Duodenal mucosa (tissue), 2 donors: ENCODE data around the gene MRPL37.
"Not testable (repeated sequence)": the region's sequence is repeated elsewhere in the genome, so short reads cannot be mapped to it uniquely, and the experiment has no call there.

Experiments used
- H3K27ac ChIP-seq: one replicate; pipeline ENCODE4 v1.7.0; 2013; ENCODE audit warnings: low read depth, low read length
- H3K27me3 ChIP-seq, 2 donors: one replicate each; pipeline ENCODE4 v1.7.0; 2013; ENCODE audit warnings: low read length in 2 of 2, control low read depth in 1 of 2; ENCODE audit not compliant: insufficient read depth in 2 of 2, control insufficient read depth in 1 of 2
- H3K36me3 ChIP-seq, 2 donors: one replicate each; pipeline ENCODE4 v1.7.0; 2013; ENCODE audit warnings: low read length in 2 of 2, control low read depth in 1 of 2; ENCODE audit not compliant: insufficient read depth in 2 of 2, control insufficient read depth in 1 of 2
- H3K4me1 ChIP-seq, 2 donors: one replicate each; pipeline ENCODE4 v1.7.0; 2013; ENCODE audit warnings: low read length in 2 of 2, control low read depth in 1 of 2; ENCODE audit not compliant: insufficient read depth in 2 of 2, control insufficient read depth in 1 of 2
- H3K4me3 ChIP-seq, 2 donors: one replicate each; pipeline ENCODE4 v1.7.0; 2013; ENCODE audit warnings: low read length in 2 of 2, low read depth in 1 of 2
- H3K9ac ChIP-seq, 2 donors: one replicate each; pipeline ENCODE4 v1.7.0; 2013; ENCODE audit warnings: low read length in 2 of 2, low read depth in 1 of 2
- H3K9me3 ChIP-seq, 2 donors: one replicate each; pipeline ENCODE4 v1.7.0; 2013; ENCODE audit warnings: low read length in 2 of 2, control low read depth in 1 of 2; ENCODE audit not compliant: control insufficient read depth in 1 of 2

The MRPL37 gene

GRCh38 chr1:54160351-54160750, 39.6 kb upstream of the MRPL37 start:
- Histone ChIP-seq H3K4me1 (peaks cover 19 to 34% of the 10 kb centered on the region in 2 donors), H3K27me3 (no peaks in the 10 kb centered on the region), H3K9me3 (no peaks in the 10 kb centered on the region), H3K4me3 (no peak overlapping the region), H3K36me3 (no peaks in the 10 kb centered on the region), H3K27ac (no peak overlapping the region), H3K9ac (no peak overlapping the region)

GRCh38 chr1:54161495-54162168, 38.3 kb upstream of the MRPL37 start:
- H3K27me3 ChIP-seq = no peaks in the 10 kb centered on the region
- H3K27ac ChIP-seq = no peak overlapping the region
- no peak overlapping the region for H3K9ac ChIP-seq
- no peaks in the 10 kb centered on the region for H3K9me3 ChIP-seq
- H3K4me3 ChIP-seq = no peak overlapping the region
- peaks cover 19 to 34% of the 10 kb centered on the region in 2 donors for H3K4me1 ChIP-seq
- H3K36me3 ChIP-seq = no peaks in the 10 kb centered on the region

GRCh38 chr1:54163051-54163450, 36.9 kb upstream of the MRPL37 start:
- no peak overlapping the region for H3K4me3 ChIP-seq
- no peaks in the 10 kb centered on the region for H3K36me3 ChIP-seq
- peaks cover 19 to 26% of the 10 kb centered on the region in 2 donors for H3K4me1 ChIP-seq
- no peaks in the 10 kb centered on the region for H3K9me3 ChIP-seq
- no peak overlapping the region for H3K9ac ChIP-seq
- H3K27ac ChIP-seq = no peak overlapping the region
- H3K27me3 ChIP-seq = no peaks in the 10 kb centered on the region

GRCh38 chr1:54163573-54163972, 36.4 kb upstream of the MRPL37 start:
- H3K27me3 ChIP-seq = no peaks in the 10 kb centered on the region
- H3K4me3 ChIP-seq = no peak overlapping the region
- H3K36me3 ChIP-seq = no peaks in the 10 kb centered on the region
- H3K4me1 ChIP-seq = peaks cover 19 to 22% of the 10 kb centered on the region in 2 donors
- H3K9me3 ChIP-seq = no peaks in the 10 kb centered on the region
- no peak overlapping the region for H3K9ac ChIP-seq
- H3K27ac ChIP-seq = no peak overlapping the region

GRCh38 chr1:54165146-54165545, 34.8 kb upstream of the MRPL37 start:
- Histone ChIP-seq H3K27me3 (no peaks in the 10 kb centered on the region), H3K4me3 (no peak overlapping the region), H3K9ac (no peak overlapping the region), H3K4me1 (peaks cover 19 to 22% of the 10 kb centered on the region in 2 donors), H3K9me3 (no peaks in the 10 kb centered on the region), H3K36me3 (no peaks in the 10 kb centered on the region), H3K27ac (no peak overlapping the region)

- not testable (repeated sequence) for H3K4me3 ChIP-seq, H3K9ac ChIP-seq
Measured at GRCh38 chr1:54166357-54166756, 33.6 kb upstream of the MRPL37 start.

GRCh38 chr1:54167422-54168139, 32.4 kb upstream of the MRPL37 start:
- Histone ChIP-seq H3K27me3 (no peaks in the 10 kb centered on the region), H3K9ac (no peak overlapping the region), H3K27ac (no peak overlapping the region), H3K9me3 (no peaks in the 10 kb centered on the region), H3K4me1 (peaks cover 13 to 15% of the 10 kb centered on the region in 2 donors), H3K4me3 (no peak overlapping the region), H3K36me3 (no peaks in the 10 kb centered on the region)

More at GRCh38 chr1:54166357-54166756, 33.6 kb upstream of the MRPL37 start:
- not testable (repeated sequence) for H3K27ac ChIP-seq, H3K9me3 ChIP-seq, H3K27me3 ChIP-seq, H3K36me3 ChIP-seq
- H3K4me1 ChIP-seq = peaks cover 18 to 20% of the 10 kb centered on the region in 2 donors

- H3K27ac ChIP-seq = no peak overlapping the region
- H3K4me3 ChIP-seq = no peak overlapping the region
- no peaks in the 10 kb centered on the region for H3K36me3 ChIP-seq
- H3K9me3 ChIP-seq = no peaks in the 10 kb centered on the region
- H3K9ac ChIP-seq = no peak overlapping the region
- H3K4me1 ChIP-seq = peaks cover 6 to 11% of the 10 kb centered on the region in 2 donors
- H3K27me3 ChIP-seq = no peaks in the 10 kb centered on the region
Measured at GRCh38 chr1:54168206-54168965, 31.6 kb upstream of the MRPL37 start.

GRCh38 chr1:54169068-54169467, 30.9 kb upstream of the MRPL37 start:
- Histone ChIP-seq H3K27me3 (no peaks in the 10 kb centered on the region), H3K4me3 (no peak overlapping the region), H3K9me3 (no peaks in the 10 kb centered on the region), H3K4me1 (peaks cover 0 to 5% of the 10 kb centered on the region in 2 donors), H3K9ac (no peak overlapping the region), H3K27ac (no peak overlapping the region), H3K36me3 (peaks cover 0 to 4% of the 10 kb centered on the region in 2 donors)

- Histone ChIP-seq H3K27me3 (no peaks in the 10 kb centered on the region), H3K4me1 (no peaks in the 10 kb centered on the region), H3K4me3 (no peak overlapping the region), H3K9ac (no peak overlapping the region), H3K36me3 (peaks cover 0 to 4% of the 10 kb centered on the region in 2 donors), H3K9me3 (no peaks in the 10 kb centered on the region), H3K27ac (no peak overlapping the region)
Measured at GRCh38 chr1:54171016-54171415, 29.0 kb upstream of the MRPL37 start.
